SK-N-MC (cell line): Measurements from ENCODE around the gene EN2.

Source experiments
- DNase-seq: peaks from one replicate; pipeline ENCODE4 v3.0.0-alpha.2; 2011; ENCODE audit warnings: low read depth, low spot score
- H3K27ac ChIP-seq: fragments of 200-600 bp; sonication (generic); 2 replicates; pipeline ENCODE4 v1.5.1; 2016; ENCODE audit warnings: mixed run types
- H3K36me3 ChIP-seq: fragments of 200-600 bp; sonication (generic); 2 replicates; pipeline ENCODE4 v1.6.1; 2017; ENCODE audit warnings: antibody characterized with exemption, low read length, mixed read lengths; ENCODE audit not compliant: insufficient read depth
- H3K4me3 ChIP-seq: fragments of 200-600 bp; sonication (generic); 2 replicates; pipeline ENCODE4 v1.5.1; 2016
- H3K9ac ChIP-seq: fragments of 200-600 bp; sonication (generic); 2 replicates; pipeline ENCODE4 v1.8.0; 2017; ENCODE audit warnings: mixed run types, mixed read lengths; ENCODE audit not compliant: insufficient read length
- H3K9me3 ChIP-seq: fragments of 200-600 bp; sonication (generic); 2 replicates; pipeline ENCODE4 v1.6.1; 2017; ENCODE audit warnings: low read depth, mild to moderate bottlenecking, antibody characterized with exemption, low read length, moderate library complexity, mixed read lengths
- EZH2 ChIP-seq: fragments of 200-600 bp; sonication (generic); IDR thresholded peaks from one replicate; pipeline ENCODE4 v1.6.1; 2017; ENCODE audit warnings: antibody characterized with exemption
- FOXP2 ChIP-seq: optimal IDR thresholded peaks from 2 replicates; pipeline ENCODE3; 2011; ENCODE audit warnings: mild to moderate bottlenecking, moderate library complexity; ENCODE audit not compliant: insufficient read depth; ENCODE audit errors: extremely low read length, control extremely low read depth
- POLR2AphosphoS5 ChIP-seq: IDR thresholded peaks from 2 replicates; pipeline ENCODE4 v1.6.1; 2012; ENCODE audit warnings: mild to moderate bottlenecking, low read depth, low read length, borderline replicate concordance

The EN2 gene

DNA sequence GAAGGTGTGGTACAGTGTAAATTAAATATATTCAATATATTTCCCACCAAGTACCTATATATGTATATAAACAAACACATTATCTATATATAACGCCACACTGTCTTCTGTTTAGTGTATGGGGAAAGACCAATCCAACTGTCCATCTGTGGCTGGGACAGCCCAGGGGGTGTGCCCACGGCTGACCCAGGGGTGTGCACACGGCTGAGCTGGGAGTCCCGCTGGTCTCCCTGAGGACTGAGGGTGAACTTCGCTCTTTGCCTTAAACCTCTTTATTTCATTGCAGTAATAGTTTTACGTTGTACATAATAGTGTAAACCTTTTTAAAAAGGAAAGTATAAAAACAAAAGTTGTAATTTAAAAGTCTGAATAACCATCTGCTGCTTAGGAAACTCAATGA is 6.3 kb downstream of the EN2 start:
- no peak overlapping the region for H3K9ac ChIP-seq
- no peak overlapping the region for H3K4me3 ChIP-seq
- H3K9me3 ChIP-seq, result no peaks in the 10 kb centered on the region
- no peak for DNase-seq
- no peaks in the 10 kb centered on the region for H3K36me3 ChIP-seq
- peak overlapping the region; percentile 55 for H3K27ac ChIP-seq
- TF ChIP-seq POLR2AphosphoS5, result no peak
- TF ChIP-seq FOXP2, result no peak

DNA sequence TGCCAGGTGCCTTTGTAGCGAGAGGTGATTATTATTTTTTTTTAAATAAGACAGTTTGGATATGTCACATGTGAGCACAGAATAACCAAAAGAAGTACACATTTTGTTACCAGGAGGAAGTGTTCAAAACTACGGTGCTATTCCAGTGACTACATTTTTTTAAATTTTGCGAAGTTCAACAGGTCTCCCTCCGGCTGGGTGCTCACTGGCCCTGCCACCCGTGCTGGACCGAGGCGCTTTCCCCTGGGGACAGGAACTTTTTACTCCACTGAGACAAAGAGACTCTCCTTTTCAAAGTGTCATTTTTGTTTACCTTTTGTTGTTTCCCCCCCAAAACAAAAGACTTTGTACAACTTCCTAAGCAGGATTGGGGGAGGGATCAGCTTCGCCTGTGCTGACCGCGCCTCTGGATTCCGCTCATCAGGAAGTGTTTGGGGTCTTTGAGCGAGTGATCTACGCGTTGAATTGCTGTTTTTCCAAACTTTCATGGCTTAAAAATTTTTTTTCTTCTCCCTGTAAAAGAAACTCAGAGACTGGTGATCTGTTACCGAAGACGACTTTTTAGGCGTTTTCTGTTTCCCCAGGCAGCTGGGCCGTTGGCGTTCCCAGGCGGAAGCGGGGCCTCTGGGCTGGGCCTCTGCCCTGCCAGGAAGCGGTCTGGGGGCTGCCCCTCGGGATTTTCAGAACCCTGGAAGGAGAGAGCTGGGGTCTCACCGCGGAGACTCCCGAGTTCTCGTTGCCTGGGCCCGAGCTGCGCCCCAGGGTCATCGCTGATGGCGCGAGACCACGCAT is 7.2 kb downstream of the EN2 start:
- Histone ChIP-seq H3K27ac (peak overlapping the region; percentile 55), H3K9me3 (no peaks in the 10 kb centered on the region), H3K9ac (no peak overlapping the region), H3K4me3 (no peak overlapping the region), H3K36me3 (no peaks in the 10 kb centered on the region)
- no peak for DNase-seq
- TF ChIP-seq POLR2AphosphoS5 (no peak), FOXP2 (no peak), EZH2 (no peak)

DNA sequence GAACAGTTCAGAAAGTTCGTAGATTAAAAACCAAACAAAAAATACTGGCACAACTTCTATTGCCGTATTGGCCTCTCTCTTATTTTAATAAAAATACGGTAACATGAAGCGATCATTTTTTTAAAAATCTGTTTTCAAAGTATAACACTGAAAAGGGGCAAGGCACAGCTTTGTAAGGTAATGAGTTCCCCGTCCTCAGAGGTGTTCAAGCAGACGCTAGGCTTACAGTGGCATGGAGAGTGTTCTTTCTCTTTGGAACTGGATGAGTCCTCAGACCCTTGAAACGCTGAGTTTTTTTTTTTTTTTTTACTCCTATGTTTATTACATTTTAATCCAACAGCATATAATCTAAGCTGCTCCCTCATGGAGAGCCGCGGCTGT is 7.8 kb downstream of the EN2 start:
- no peak overlapping the region for H3K9ac ChIP-seq
- 0 out of 2 replicates have a peak overlapping the region, but pooled peaks have one; percentile 55 for H3K27ac ChIP-seq
- no peak for TF ChIP-seq FOXP2
- no peak for TF ChIP-seq EZH2
- no peak for TF ChIP-seq POLR2AphosphoS5
- no peaks in the 10 kb centered on the region for H3K9me3 ChIP-seq
- no peaks in the 10 kb centered on the region for H3K36me3 ChIP-seq
- no peak for DNase-seq
- no peak overlapping the region for H3K4me3 ChIP-seq

DNA sequence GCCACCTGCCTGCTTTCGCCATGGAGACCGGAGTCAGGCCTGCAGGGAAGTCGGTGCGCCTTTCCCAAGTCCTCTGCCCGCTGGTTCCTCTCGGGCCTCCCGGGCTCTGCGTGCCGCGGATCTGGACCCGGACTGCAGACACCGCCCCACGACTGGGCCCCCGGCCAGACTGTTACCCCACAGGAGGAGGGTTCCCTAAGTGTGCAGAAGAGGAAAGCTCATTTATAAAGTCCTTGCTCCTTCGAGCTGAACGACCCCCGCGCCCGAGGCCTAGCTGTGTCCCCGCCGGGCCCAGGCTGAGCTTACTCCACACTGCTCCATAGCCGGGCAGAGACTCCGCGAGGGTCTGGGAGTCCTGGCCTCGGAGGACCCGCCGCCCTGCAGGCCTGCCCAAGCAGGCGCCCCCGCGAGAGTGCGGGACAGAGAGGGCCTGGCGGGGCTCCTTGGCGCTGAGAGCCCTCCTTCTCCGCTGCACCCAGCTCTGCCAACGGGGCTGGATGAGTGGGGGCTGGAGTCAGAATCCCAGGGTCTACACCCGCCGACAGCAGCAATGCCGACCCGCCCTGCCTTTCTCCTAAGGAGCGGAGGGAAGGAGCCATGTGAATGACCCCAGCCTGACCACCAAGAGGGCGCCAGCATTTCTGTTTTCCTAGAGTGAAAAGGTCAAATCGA is 8.3 kb downstream of the EN2 start:
- Histone ChIP-seq H3K9ac (peak overlapping the region; percentile 21), H3K27ac (peak overlapping the region; percentile 52), H3K9me3 (no peaks in the 10 kb centered on the region), H3K4me3 (peak overlapping the region; percentile 63), H3K36me3 (no peaks in the 10 kb centered on the region)
- TF ChIP-seq FOXP2, result no peak
- no peak for TF ChIP-seq EZH2
- no peak for TF ChIP-seq POLR2AphosphoS5
- no peak for DNase-seq

DNA sequence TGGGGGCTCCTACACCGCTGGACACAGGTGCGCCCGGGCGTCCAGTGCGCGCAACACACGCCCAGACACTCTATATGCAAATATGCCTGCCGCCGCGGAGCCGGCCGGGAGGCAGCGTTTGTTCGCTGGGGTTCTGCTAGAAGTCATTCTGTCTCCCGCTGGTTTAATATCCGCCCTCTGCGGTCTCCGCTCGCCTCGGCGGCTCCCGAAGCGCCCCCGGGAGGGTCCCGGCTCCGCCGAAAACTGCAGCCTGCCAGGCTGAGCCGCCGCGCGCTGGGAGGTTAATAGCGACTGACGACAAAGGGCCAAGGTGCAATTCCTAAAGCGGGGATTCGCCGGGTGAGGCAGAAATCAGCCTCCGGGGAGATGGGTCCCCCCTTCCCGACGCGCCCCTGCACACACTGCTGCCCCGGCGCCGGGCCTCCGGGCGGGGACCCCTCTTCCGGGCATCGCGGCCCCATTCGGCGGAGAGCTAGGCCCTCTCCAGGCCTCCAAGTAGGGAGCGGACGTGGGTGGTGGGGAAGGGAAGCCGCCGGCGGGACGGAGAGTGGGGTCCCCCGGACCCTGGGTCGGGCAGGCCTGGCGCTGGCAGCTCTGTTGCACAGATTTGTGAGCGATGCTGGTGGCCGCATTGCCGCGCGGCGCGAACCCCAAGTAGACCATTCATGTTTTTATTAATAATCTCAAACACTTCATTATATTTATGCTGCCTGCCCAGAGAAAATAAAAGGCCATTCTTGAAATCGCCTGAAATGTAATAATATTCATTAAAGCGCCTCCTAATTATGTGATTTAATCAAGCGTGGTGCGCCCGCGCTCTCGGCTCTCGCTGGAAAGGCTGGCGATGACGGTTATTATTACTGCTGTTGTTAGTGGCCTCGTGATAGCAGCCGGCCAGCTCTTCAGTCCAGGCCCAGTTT is 9.1 kb downstream of the EN2 start:
- Histone ChIP-seq H3K9ac (peak overlapping the region; percentile 21), H3K36me3 (no peaks in the 10 kb centered on the region), H3K9me3 (no peaks in the 10 kb centered on the region), H3K27ac (peak overlapping the region; percentile 52), H3K4me3 (peak overlapping the region; percentile 63)
- TF ChIP-seq POLR2AphosphoS5 (0 out of 2 replicates have a peak, but pooled peaks have one; percentile 32), FOXP2 (no peak), EZH2 (no peak)
- no peak for DNase-seq

DNA sequence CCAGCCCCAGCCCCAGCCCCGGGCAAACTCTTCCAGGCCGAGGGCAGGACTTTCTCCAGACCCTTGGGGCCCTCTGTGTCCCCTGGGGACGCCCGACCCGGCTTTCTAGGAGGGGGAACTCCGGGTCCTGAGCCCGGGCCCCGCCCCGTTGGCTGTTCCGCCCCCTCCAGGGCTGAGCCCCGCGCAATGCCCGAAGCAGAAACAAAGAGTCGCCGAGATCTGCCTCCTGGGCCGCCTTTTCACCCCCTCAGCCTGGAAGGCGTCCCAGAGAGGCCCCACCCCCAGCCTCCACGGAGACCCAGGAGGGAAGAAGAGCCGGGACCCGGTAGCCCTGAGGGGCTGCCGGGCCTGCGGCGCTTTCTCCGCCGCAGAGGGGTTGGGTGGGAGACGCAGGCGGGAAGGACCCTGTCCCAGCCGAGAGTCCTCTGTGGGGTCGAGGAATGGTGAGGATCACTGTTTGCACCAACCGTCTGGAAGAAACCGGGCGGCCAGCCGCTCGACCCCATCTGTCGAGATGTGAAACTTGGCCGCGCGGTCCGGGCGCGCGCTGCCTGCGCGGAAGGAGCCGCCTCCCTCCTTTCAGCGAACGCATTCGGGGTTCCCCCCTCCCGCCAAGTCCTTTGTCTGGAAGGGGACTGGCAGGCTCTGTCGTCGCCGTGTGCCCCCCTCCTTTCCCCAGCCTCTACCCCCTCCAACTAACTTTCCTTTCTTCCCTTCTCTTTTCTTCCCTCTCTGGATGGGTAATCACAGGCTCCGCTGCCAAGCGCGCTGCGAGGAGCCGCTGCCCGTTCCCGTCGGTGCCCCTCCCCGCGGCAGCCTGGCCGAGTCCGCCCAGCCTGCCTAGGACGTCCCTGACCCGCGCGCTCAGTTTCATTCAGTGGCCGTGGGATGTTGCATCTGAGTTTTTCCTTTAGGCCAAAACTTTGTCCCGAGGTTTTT is 10.2 kb downstream of the EN2 start:
- Histone ChIP-seq H3K27ac (peak overlapping the region; percentile 52), H3K4me3 (no peak overlapping the region), H3K9ac (no peak overlapping the region)

GRCh38 chr7:155468785-155469148 is 10.8 kb downstream of the EN2 start:
- no peak overlapping the region for H3K4me3 ChIP-seq
- TF ChIP-seq EZH2 (no peak), FOXP2 (no peak), POLR2AphosphoS5 (no peak)
- no peak overlapping the region for H3K9ac ChIP-seq
- H3K27ac ChIP-seq, result peak overlapping the region; percentile 52
- DNase-seq, result no peak
- H3K9me3 ChIP-seq, result no peaks in the 10 kb centered on the region
- H3K36me3 ChIP-seq, result no peaks in the 10 kb centered on the region

More for the DNA sequence above, 10.2 kb downstream of the EN2 start:
- Histone ChIP-seq H3K36me3 (no peaks in the 10 kb centered on the region), H3K9me3 (no peaks in the 10 kb centered on the region)
- TF ChIP-seq EZH2 (no peak), POLR2AphosphoS5 (no peak), FOXP2 (no peak)
- DNase-seq, result no peak
